T-helper 2 cell (primary cell): ENCODE results near the gene SNAPC3.
"Not testable (repeated sequence)": the region's sequence is repeated elsewhere in the genome, so short reads cannot be mapped to it uniquely, and the experiment has no call there.

Source experiments
- DNase-seq, 5 experiments: peaks; one replicate each; pipeline versions ENCODE4 v3.0.0 to v3.0.0-alpha.2; 2012 to 2022

Gene SNAPC3

DNA sequence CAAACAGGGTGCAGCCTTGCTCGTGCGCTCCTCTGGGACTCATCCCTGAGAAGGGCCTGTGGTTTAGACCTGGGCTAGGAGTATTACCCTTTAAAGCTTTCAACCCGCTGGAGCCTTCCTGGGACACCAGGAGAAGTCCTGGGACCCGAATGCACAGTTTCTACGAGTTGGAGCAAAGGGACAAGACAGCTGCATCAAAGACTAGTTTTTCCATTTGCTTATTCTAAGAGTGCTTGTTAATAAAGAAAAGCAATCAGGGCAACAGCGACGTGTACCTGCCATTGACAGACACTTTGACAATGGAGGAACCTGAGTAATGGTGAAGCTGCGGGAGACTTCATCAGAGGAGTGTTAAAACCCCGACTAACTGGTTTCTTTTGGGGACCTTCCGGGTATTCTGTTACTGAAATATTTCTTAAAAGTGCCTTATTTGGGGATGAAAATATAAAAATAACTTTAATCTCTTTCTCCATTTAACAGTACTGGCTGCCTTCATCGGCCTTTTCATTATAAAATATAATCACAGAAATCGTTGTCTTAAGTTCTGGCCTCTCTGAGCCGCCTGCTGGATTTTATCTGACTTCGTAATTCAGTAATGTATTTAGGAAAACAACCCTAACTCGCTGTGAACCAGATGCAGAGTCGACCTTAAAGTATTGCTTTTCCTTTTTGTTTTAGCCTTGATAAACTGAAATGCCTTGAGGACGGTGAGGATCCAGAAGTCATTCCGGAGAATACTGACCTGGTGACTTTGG is 732 bp downstream of the SNAPC3 start:
- DNase-seq: peak in 1 of 5 experiments; percentile 55

- DNase-seq: no peak
These were observed 3.3 kb downstream of the SNAPC3 start for GRCh38 chr9:15426019-15426418.

DNA sequence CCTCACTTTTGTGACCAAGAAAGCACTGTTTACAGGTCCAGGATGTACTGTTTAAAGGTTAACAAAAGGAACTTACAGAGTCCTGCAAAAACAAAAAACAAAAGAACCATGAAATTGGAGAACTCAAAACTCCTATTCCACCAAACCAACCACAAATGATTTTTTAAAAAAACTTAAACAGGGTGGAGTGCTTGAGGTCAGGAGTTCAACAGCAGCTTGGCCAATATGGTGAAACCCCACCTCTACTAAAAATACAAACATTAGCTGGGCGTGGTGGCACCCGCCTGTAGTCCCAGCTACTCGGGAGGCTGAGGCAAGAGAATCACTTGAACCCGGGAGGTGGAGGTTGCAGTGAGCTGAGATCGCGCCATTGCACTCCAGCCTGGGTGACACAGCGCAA is 5.0 kb downstream of the SNAPC3 start:
- DNase-seq: not testable (repeated sequence)

DNA sequence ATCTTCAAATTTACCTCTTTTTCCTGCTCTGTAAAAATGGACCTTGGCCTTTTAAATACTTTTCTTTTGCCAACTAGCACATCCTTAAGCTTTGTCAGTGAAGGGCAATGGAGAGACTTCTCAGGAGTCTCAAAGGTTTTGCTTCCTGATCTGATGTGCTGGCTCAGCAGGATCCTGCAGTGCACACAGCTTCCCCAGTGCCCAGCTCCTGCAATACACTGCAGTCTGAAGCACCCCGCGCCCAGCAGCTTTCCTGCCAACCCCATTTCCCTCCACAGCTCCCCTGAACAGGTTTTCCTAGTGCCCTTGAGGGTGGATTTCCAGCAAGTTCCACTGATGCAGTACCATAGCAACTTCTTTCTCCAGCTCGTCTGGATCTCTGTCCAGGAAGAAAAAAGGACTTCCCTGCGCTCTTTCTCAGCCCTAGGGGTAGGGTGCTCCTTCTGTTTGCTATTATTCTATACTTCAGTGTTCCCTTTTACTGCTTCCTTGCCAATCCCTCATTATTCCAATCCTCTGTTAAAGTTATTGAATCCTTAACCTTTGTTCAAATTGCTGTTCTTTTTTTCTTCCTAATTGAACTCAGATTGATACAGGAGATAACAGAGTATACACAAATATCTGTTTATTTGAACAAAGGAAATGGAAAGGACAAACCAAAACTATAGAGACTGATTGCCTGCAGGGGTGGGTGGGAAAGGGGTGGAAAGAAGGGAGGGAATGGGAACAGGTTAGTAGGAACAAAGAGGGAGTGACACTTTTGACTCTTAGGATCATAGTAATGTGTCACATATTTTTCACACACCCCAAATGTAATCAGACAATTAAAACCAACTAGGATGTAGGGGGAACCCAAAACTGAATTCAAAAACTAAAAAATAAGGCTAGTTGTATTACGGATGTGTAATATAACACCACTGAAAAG is 8.5 kb downstream of the SNAPC3 start:
- DNase-seq: no peak

DNA sequence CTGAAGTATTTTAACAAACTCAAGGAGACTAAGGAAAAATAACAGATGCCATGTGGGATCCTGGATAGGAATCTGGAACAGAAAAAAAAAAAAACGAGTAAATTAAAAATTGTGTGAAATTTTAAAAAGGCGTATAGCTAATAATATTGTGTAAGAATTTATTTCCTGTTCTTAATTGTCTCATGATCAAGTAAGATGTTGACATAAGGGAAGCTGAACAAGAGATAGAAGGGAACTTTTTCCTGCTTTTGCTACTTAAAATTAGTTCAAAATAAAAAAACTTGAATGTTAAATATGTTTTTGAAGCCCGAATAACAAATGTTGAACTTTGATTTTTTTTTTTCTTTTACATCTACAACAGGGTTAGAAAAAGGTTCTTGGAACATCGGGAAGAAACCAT is 10.5 kb downstream of the SNAPC3 start:
- DNase-seq: no peak

DNA sequence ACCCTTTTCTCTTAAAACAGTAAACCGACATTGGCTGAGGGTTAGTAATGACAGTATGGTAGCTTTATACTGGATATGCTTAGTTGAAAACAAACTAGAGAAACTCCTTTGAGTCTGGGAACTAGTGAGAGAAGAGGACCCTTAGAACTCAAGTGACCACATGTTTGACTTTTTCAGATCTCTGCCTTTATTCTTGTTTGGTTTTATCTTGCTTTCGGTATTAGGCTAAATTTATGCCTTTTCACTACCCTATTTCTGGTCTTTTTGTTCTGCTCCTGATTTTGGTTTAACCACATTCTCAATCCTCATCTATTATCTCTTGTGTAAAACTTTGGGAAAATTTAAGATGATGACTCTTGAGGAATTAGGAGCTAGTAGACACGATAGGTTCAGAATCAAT is 11.0 kb downstream of the SNAPC3 start:
- no peak for DNase-seq

DNA sequence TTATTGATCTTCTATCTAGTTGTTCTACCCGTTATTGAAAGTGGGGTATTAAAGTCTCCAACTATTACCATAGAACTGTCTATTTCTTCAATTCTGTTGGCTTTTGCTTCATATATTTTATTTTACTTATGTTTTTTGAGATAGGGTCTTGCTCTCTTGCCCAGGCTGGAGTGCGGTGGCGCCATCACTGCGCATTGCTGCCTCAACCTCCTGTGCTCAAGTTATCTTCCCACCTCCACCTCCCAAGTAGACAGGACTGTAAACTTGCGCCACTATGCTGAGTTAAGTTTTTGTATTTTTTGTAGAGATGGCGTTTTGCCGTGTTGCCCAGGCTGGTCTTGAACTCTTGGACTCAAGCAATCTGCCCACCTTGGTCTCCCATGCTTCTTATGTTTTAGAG is 16.2 kb downstream of the SNAPC3 start:
- no peak for DNase-seq

GRCh38 chr9:15441841-15442240 is 19.2 kb downstream of the SNAPC3 start:
- not testable (repeated sequence) for DNase-seq

DNA sequence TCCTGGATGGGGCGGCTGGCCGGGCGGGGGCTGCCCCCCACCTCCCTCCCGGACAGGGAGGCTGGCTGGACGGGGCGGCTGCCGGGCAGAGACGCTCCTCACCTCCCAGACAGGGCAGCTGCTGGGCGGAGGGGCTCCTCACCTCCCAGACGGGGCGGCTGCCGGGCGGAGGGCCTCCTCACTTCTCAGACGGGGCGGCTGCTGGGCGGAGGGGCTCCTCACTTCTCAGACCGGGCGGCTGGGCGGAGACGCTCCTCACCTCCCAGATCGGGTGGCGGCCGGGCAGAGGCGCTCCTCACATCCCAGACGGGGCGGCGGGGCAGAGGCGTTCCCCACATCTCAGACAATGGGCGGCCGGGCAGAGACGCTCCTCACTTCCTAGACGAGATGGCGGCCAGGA is 19.6 kb downstream of the SNAPC3 start:
- DNase-seq: not testable (repeated sequence)

DNA sequence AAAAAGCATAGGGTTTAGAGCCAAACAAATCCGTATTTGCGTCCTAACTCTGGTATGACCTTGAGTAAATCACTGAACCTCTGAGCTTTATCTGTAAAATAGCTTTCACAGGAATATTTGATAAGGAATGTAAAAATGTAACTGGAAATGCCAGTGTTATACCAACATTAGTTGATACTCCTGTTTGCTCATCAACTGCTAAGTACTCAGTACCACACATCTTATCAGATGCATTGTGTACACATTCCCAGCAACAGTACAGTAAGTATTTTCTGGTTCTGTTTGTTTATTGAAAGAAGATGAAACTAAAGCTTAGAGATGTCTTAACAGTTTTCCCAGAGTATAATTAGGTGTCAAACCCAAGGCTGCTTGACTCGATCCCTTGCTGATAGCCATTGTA is 21.5 kb downstream of the SNAPC3 start:
- no peak for DNase-seq

- no peak for DNase-seq
These were observed 31.3 kb downstream of the SNAPC3 start for GRCh38 chr9:15453956-15454355.

GRCh38 chr9:15461056-15461455 is 38.4 kb downstream of the SNAPC3 start:
- no peak for DNase-seq

DNA sequence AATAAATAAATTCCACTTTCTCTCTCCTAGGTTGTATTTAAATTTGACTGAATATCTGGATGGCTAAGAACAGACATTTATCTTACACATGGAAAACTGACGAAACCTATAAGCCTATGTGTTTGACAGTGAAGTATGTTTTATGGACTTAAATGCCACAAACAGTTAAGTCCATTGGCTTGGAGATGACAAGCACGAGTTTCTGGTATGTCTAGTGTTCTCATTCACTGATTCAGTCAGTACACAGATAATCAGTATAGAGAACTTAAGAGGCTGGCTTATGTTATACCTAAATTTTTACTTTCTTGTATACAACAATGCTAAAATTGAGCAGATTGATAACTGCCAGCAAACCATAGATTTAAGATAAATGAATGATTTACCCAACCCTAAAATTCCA is 38.9 kb downstream of the SNAPC3 start:
- no peak for DNase-seq

DNA sequence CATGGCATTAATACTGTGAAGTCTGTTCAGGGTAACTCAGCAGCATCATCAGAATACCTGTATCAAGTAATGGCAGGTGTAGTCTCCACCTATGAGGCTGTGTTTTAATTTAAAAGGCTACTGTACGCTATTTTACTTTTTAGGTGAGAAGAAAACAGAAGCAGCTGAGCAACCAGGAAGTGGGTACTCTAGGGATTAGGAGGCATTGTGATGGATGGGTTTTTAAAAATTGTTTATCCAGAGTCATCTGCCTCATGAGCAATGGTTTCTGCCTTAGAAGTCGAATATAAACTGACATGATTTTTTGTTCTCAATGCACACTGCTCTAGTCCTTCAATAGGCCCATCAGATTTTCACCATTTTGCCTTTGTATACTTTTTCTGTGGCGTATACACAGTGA is 45.5 kb downstream of the SNAPC3 start:
- DNase-seq: no peak

- no peak for DNase-seq
These were observed 46.7 kb downstream of the SNAPC3 start for GRCh38 chr9:15469406-15469805.

DNA sequence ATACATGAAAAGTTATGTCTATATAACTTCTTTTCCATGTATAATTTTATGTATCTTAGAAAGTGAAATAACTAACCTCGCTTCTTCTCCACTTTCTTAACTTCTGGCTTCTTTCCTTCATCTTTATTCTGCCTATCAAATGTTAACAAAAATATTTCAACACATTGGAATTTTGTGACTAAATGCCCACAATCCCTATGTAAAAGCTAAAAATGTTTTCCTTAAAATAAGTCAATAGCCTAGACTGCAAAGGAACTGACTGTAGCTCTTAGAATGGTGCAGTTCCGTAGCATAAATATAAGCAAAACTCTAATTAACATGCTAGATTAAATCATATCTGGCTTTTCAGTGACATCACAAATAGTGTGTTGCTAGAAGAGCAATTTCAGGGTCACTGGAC is 47.2 kb downstream of the SNAPC3 start:
- no peak for DNase-seq

DNA sequence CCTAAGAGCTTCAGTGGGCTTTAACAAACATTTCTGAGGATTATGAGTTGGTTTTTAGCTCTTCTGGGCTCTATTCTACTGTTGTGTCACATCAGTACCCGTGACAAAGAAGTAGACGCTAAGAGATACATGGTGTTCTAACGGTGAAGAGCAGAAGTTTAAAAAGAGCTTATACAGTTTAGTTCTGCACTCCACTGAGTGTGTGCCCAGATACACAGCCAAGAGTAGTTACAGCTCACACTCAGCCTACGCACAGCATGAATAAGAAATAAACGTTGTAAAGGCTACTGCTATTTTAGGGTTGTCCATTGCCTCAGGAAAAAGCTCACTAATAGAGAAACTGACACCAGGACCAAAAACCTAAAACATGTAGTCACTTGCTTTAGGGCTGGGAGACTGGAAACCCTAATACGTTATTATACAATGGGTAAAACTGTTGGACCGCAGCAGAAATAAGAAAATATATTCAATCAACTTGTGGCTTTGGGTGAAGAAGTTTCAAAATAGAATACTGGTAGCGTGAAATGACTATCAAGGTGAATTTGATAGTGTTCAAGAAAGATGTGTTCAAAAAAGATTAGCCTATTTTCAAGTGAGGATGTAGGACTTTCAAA is 53.4 kb downstream of the SNAPC3 start:
- no peak for DNase-seq

GRCh38 chr9:15480028-15480427 is 57.4 kb downstream of the SNAPC3 start:
- DNase-seq: no peak

DNA sequence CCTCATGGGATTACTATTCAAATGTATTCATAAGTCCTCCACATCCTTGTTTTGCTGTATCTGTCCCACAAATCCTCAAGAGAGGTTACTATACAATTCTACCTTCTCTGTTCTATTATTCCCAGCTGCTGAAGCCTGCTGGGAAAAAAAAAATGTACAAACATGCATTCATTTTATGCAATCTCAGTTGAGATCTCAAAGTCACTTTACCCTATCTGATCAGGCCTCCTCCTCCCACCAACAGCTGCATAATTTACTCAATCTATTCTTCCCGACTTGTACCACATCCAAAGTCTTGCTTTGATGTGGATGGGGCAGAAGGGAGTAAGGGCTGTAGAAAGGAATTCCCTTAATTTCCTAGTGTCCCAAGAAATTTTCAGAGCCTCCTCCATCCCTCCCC is 59.5 kb downstream of the SNAPC3 start:
- no peak for DNase-seq

- DNase-seq: no peak
These were observed 62.1 kb downstream of the SNAPC3 start for GRCh38 chr9:15484802-15485201.

DNA sequence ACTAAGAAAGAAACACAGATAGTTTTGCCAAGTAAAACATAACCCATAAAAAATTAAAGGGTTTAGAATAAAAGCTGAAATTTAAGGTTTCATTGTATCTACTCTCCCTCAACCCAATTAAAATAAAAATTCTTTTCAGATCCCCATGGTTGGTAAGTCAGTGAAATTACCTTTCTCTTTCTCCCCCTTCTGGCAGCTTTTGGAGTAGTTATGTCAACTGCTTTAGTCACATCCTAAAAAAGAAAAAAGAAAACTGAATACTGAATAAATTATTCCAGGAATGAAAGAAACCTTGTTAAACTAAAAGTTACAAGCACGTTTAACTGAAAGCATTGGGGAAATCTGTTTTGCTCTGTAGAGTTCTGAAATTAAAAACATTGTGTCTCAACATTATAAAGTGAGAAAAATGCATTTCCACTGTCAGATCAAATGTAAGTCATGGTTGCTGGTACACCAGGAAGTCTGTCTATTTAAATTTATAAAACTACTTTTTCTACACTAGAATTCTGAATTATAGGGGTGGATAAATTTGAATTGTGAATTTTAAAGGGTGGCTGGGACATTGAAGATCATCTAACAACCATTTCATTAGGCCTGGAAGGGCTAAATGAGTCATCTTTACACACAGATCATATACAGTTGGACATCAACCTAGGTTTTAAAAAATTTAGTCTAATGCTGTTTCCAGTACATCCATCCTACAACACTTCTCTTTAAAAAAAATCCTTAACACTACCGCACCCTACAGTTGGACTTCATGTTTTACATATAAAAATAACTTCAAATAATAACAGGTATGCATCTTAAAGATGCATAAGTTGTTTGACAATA is 63.4 kb downstream of the SNAPC3 start:
- DNase-seq: peak in 1 of 5 experiments; percentile 22

- no peak for DNase-seq
These were observed 69.3 kb downstream of the SNAPC3 start for GRCh38 chr9:15491950-15492349.
